Fibroblast of skin of abdomen (primary cell): Measurements from ENCODE around the gene ZBTB37.
"Not testable (repeated sequence)": the region's sequence is repeated elsewhere in the genome, so short reads cannot be mapped to it uniquely, and the experiment has no call there.

Experiments used
- DNase-seq: peaks from one replicate; pipeline ENCODE4 v3.0.0-alpha.2; 2013

Gene ZBTB37

DNA sequence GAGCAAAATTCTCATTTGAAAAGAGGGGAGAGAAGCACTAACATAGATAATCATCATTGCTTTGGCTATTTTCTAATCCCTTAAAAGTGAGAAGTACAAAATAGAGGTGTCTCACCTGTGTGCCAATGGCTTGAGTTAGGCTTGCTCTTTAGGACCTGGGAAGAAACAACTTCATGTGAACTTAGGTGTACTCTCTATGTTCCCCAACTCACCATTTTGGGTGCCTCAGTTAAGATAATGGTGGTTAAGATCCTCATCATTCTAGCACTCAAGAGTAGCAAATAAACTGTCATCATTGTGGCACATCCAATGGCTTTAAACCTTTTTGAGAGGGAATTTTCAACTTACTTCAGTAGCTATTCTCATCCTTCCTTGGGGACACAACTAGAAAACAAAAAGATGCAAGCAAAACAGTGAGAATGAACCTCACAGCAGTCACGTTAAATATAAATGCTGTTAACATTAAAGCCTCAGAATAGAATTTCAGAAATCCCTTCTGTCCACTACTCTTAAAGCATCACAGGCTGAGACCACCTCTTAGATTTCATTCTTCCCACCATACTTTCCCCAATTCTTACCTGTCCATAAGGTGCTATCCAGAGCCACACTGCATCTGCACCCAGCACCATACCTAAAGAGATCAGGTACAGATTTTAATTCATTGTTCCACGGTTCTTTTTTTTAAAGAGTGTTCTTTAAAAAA is 1.6 kb upstream of the ZBTB37 start:
- no peak for DNase-seq

DNA sequence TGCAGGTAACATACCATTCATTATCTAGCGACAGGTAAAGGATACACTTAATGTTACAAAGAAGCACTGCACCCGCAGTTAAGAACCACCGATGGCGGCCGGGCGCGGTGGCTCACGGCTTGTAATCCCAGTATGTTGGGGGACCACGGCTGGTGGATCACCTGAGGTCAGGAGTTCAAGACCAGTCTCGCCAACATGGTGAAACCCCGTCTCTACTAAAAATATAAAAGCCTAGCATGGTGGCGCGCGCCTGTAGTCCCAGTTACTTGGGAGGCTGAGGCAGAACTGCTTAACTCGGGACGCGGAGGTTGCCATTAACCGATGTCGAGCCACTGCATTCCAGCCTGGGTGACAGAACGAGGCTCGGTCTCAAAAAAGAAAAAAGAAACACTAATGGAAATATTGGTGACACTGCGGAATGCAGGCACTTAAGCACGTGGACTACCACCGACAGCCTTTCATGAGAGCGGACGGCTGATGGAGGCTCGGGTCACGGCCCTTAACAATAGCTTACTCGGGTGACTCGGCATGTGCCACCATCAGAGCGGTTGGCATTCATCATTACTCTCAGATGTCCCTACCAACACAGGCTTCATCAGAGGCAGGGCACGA is 933 bp upstream of the ZBTB37 start:
- no peak for DNase-seq

DNA sequence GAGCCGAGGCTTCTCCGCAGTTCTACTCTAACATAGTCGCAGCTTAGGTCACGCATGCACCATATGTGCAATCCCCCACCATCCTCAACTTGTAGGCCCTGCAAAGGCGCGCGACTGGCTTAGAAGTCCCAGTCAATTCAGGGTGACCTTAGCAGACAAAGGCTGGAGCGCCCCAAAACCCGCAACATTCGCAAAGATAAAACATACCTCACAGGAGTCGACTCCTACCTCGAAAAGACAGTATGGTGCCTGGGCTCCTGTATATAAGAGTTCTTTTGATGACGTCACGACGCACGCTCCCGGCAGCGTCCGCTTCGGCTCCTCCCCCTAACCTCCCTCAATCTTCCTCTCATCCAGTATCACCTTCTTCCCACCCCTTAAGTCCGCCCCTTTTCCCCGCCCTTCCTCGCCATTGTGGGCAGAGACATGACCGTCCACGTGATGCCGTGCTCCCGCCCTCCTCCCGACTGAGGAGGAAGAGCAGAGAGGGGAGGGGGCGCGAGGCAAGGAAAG is 371 bp upstream of the ZBTB37 start, which contains the start of gene GAS5:
GAS5 (minus strand) TSS at position 237 of the 513 bp plus-strand sequence.
- DNase-seq = peak; percentile 100

DNA sequence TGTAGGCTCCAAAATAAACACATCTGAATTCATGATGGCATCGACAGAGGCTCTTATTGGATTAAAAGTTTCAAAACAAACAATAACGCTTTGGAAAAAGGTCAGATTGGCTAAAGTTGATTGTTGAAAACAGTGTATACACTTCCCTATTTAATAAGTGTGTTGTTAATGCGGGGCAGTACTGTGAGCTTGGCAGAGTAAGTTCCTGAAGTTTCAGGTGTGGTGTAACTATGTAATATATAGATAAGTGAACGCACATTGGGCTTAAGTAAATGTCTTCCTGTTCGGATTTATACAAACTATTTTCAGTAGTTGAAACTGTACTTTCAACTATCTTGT is 810 bp downstream of the ZBTB37 start:
- DNase-seq = no peak

DNA sequence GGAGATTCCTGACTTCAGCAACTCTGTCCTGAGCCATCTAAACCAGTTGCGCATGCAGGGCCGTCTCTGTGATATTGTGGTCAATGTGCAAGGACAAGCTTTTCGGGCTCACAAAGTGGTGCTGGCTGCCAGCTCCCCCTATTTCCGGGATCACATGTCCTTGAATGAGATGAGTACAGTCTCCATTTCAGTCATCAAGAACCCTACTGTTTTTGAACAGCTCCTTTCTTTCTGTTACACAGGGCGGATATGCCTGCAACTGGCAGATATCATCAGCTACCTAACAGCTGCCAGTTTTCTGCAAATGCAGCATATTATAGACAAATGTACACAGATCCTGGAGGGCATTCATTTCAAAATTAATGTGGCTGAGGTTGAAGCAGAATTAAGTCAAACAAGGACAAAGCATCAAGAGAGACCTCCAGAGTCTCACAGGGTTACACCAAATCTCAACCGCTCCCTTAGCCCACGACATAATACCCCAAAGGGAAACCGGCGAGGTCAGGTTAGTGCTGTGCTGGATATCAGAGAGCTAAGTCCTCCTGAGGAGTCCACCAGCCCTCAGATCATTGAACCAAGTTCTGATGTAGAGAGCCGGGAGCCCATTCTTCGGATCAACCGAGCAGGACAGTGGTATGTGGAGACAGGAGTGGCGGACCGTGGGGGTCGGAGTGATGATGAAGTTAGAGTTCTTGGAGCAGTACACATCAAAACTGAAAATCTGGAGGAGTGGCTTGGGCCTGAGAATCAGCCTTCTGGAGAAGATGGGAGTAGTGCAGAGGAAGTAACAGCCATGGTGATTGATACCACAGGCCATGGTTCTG is 2.3 kb downstream of the ZBTB37 start:
- no peak for DNase-seq

DNA sequence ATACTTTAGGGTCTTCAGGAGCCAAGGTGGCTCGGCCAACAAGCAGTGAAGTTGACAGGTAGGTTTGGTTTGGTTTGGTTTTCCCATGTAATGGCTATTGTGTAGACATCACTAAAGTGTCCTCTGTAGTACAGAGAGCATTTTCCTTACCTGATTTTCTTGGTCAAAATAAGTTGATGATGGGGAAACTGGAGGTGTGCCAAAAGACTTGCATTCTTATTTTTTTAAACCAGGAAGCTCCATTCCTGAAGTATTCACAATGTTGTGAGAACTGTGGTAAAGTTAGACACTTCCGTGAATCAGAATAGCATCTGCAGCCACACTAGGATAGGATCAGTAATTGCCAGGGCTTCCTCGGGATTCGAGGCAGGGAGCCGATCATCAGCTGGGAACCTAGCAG is 2.9 kb downstream of the ZBTB37 start:
- no peak for DNase-seq

DNA sequence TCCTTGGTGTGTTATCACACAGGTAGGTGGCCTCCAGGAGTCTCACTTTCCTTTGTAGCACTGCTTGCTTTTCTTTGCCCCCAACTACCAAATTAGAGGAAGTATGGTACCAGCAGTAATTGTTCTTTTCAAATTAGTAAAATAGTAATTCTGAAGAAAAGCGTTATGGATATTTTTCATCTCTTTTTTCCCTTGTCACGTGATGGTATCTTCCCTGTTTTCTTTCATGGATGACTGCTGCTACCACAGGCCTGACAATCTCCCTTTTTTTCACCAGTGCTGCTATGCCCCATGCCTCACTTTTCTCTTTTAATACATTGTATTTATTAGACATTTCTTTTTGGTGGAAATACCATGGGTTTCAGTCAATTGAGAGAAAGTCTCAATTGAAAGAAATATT is 3.3 kb downstream of the ZBTB37 start:
- DNase-seq = no peak

DNA sequence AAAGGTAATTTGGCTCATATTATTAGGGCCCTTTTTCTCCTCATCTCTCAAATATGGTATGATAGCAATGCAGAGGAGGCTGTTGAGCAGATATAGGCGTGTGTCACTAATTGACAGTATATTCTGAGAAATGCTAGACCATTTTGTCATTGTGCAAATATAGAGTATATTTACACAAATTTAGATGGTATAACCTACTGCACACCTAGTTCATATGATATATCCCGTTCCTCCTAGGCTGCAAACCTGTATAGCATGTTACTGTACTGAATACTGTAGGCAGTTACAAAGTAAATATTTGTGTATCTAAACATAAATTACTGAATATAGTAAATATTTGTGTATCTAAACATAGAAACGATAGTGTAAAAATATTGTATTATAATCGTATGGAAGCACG is 8.6 kb downstream of the ZBTB37 start:
- no peak for DNase-seq

DNA sequence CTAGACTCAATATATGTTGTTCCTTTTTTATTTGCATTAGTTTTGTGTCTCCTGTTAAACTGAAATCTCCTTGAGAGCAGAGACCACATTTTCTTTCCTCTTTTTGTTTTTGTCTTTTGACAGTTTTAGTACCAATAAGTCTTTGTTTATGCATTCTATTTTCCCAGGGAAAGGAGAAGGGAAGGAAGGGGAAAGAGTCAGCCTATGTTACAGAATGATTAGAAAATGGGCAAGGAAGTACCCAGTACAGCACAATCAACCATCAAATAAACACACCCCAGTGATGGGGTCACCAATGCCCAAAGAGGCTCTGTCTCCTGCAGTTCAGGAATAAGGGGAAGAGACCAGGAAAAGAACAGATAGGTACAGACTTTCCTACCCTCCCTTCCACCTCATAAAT is 10.1 kb downstream of the ZBTB37 start:
- DNase-seq = no peak

DNA sequence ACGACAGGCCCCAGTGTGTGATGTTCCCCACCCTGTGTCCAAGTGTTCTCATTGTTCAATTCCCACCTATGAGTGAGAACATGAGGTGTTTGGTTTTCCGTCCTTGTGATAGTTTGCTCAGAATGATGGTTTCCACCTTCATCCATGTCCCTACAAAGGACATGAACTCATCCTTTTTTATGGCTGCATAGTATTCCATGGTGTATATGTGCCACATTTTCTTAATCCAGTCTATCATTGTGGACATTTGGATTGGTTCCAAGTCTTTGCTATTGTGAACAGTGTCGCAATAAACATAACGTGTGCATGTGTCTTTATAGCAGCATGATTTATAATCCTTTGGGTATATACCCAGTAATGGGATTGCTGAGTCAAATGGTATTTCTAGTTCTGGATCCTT is 12.9 kb downstream of the ZBTB37 start:
- DNase-seq = not testable (repeated sequence)

DNA sequence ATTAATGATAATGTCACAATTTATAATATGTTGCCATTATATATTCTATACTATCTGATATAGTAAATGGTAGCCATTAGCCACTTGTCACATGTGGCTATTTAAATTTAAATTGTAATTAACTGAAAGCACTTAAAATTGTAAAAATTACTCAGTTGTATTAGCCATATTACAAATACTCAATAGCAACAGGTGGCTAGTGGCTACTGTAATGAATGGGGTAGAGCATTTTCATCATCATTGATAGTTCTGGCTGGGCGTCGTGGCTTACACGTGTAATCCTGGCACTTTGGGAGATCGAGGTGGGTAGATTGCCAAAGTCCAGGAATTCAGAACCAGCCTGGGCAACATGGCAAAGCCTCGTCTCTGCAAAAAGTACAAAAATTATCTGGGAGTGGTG is 16.5 kb downstream of the ZBTB37 start:
- DNase-seq = no peak

DNA sequence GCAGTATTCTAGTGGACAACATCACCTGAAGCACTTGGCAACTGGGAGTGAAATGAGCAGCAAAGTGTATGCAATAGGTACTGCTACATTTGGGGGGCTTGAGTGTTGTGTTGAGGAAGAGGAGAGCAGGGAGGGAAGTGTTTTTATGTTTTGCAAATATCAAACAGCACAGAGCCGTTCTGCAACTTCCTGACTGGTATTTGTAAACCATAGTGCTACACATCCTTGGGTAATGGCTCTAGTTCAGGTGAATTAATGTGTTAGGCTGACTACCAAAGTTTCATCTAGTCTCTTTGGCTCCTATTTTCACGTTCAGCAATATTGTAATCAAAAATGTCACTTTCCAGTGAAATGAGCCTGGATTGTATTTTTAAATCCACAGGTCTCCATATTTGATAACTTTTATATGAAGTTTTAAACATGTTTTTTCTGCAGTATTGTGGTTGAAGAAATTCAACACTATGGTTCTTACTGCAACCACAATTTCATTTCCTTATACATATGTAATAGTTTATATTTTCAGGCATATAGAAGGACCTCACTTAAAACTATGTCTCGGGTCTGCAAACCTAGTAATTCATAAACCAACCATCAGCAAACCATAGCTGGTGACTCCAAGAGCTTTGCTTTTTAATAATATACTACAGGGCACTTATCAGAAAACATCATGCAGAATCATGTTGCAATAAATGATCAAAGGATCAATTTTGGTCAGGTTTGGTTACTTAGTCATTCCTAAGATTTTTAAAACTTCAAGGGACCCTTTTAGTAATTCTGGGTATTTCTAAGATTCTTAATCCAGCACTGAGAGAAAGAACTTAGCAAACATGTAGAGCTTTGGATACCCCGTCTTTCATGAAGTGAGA is 18.8 kb downstream of the ZBTB37 start:
- DNase-seq = no peak

DNA sequence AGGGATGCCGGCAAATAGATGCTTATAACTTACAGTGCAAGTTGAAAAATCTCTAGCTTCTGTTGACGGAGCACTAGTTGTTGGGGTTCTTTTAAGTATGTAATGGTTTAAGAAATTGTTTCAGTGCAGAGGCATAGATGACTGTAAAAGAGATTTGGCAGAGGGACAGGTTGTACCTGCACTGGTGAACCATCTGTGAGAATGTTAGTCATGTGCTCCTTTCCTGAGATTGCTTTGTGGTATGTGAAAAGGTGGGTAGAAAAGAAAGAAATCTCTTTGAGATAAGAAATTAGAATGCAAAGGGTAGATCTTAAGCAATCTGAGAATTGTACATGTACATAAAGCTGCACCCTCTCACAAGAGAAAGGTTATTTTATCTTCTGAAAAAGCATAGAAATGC is 19.4 kb downstream of the ZBTB37 start:
- no peak for DNase-seq

DNA sequence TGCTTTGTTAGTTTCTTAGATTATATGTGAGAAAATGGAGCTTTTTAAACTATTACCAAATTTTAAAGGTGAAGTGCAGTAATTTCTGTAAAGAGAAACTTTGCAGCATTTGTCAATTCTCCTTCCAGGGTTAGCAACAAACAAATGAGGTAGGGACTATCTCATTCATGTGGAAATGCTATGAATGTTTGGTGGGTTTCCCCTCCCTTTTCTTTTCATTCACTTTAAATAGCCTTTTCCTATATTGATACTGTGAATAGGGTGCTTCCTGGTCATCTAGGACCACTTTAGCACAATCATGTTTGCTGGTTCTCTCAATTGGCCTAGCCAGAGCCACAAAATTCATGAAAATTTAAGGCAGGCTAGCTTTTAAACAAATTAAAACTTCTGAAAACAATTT is 20.6 kb downstream of the ZBTB37 start:
- no peak for DNase-seq

DNA sequence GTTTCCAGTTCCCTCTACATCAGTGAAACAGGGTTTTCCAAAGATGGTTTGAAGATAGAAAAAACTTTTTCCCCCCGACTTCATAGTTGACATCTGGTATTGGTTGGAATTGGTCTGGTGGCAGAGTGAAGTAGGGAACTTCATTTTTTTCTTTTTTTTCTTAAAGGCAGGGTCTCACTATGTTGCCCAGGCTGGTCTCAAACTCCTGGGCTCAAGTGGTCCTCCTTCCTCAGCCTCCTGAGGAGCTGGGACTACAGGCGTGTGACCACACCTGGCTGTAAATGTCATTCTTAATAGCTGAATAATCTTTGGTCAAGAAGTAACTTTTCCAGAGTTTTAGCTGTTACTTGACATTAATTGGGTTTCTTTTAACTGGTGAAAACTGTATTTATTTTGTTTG is 21.7 kb downstream of the ZBTB37 start:
- DNase-seq = no peak

DNA sequence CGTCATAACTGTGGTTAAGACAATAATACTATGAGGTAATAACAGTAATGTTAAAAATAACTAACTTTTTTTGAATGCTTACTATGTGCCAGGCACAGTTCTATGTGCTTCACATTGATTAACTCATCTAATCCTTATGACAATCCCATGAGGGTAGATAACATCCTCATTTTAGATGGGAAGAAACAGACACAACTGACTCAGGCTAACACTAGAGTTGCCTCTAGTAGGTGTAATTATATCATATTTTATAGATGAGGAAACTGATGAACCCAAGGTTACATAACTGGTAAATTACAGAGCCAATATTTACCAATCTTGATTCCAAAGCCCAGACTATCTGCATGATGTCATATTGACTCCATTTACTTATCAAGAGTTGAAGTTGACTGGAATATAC is 25.4 kb downstream of the ZBTB37 start:
- DNase-seq = no peak

DNA sequence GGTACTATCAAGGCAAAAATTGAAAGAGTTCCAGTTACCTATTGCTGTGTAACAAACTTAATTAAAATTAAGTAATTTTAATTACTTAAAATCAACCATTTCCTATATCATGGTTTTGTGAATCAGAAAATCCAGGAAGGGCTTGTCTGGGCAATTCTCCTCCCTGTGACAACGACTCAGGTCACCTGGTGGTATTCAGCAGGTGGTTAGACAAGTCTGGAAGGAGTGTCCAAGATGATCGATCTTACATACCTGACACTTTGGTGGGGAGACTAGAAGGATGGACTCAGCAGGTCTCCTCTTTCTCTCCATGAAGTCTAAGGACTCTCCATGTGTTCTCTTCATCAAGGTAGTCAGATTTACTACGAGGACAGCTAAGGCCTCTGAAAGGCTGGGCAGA is 26.0 kb downstream of the ZBTB37 start:
- no peak for DNase-seq

DNA sequence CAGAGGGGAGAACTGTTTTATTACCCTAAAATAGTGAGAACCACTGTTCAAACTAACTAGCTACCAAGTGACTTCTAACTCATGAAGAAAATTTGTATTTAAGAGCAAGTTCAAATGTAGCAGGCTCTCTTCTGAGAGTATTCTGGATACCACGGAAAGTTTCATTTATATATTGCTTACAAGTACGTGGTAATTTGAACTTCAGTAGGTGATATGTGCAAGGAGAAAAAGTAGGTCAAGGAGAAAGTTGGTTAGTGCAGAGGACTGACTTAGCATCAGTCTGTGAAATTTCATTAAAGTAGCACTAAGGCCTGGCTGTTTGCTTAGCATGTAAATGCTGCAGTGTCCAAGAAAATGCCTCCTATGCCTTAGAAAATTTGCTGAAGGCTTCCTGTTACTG is 32.2 kb downstream of the ZBTB37 start:
- DNase-seq = no peak

DNA sequence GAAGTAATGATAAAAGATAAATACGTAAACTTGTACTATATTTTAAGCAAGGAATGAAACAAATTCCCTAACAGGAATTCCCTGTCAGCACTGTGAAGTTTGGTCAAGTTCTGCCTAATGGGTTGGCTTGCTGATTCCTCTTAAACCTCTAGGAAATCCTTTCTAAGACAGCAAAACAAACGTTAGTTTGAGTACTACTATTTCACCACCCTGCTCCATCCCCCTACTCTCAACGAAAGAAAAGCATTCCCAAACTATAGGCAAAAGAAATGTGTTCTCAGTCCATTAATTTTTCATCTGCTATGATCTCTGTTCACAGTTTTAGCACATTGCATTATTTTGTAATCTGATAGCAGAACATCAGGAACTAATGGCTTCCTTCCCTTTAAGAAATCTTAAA is 32.8 kb downstream of the ZBTB37 start:
- no peak for DNase-seq

DNA sequence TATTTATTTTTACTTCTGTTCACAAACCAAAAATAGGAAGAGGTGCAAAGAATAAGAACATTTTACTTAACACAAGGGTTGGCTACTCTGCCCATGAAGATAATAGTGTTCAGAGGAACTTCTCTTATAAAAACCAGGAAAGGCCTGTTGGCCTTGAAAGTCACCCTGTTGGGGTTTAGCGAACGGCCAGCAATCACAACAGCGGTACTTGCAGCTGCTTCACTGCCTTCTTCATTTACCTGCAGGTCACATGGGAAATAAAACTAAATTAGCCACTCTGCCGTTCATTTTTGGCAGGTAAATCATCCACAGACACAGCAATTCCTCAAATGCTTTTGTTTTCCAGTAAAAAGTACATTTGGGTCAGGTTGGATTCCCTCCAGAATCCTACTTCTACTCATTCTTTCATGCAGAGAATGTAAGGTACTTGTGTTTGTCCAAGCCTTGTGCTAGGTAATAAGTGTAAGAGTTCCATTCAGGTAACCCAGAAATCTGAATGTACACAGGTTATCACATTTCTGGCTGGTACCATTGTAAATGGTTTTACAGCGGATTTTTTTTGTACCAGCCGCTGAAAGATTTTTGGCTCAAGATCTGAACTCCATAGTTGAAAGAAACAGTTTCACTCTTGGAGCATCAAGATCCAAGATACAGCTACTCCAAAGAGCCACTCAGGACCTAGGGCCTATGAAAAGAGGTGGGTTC is 35.8 kb downstream of the ZBTB37 start:
- DNase-seq = no peak

DNA sequence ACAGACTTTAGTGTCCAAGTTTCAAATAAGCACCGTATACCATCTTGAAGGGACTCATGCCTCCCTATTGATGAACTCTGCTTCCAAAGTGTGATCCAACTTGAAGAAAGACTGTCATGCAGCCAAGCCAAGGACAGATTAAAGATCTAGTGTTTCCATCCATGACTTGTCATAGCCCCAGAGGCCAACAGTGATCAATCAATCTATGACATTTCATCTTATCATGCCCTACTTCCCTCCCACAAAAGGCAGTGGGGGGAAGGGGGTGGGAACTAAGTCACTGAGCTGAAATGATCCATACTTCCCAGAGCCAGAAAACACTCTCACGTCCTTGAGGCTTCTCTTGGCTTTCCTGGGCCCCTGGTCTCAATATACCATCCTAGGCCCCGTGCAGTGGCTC is 44.9 kb downstream of the ZBTB37 start:
- no peak for DNase-seq

DNA sequence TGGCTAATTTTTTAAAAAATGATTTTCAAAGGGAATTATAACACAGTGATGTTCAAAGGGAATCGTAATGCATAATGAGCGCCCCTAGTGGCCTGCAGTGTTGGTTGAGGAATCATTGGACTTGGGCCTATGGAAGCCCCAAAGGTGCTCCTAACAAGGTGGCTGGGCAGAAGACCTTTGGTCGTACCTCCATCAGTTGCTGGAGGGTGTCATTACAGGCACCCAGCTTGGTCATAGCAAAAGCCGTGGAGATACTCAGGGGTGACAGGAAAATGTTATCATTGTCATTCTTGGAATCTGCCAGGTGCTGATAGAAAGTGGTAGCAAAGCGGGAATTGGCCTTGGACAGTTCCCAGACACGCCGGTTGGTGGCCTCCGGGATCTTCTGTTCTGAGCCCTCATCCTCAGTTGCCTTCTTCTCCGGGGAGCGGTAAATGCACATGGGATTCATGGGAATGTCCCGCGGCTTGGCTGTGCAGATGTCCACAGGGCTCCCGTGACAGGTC is 46.2 kb downstream of the ZBTB37 start:
- no peak for DNase-seq
